Thoracic aorta (tissue), 2 donors: ENCODE data around the gene TSPAN4. TPM values are rescaled to one million over a fixed set of nuclear protein-coding genes. Genes with fewer than 3 reads are reported as not detected.

Experiments used
- ATAC-seq: fragments of 150-250 bp; one replicate; pipeline ENCODE4 v1.8.0; 2017; ENCODE audit warnings: low read depth; ENCODE audit not compliant: insufficient number of reproducible peaks, low FRiP score
- DNase-seq: peaks from one replicate; pipeline ENCODE4 v3.0.0-alpha.2; 2020; ENCODE audit warnings: low spot score
- H3K27ac ChIP-seq, 2 donors: fragments of 200-600 bp; sonication (generic); 1 replicate in 1 of 2; 2 replicates in 1 of 2; pipeline ENCODE4 v1.5.1; 2016; ENCODE audit warnings: mild to moderate bottlenecking in 2 of 2, moderate library complexity in 2 of 2
- H3K27me3 ChIP-seq: fragments of 200-600 bp; sonication (generic); replicated peaks from 2 replicates; pipeline ENCODE4 v1.6.0; 2016; ENCODE audit warnings: mild to moderate bottlenecking; ENCODE audit not compliant: insufficient read depth
- H3K36me3 ChIP-seq: fragments of 200-600 bp; sonication (generic); one replicate; pipeline ENCODE4 v1.5.1; 2016
- H3K4me1 ChIP-seq, 2 donors: fragments of 200-600 bp; sonication (generic); 1 replicate in 1 of 2; 2 replicates in 1 of 2; pipeline versions ENCODE4 v1.5.1 to v1.6.0; 2016; ENCODE audit warnings: low read depth in 2 of 2, mild to moderate bottlenecking in 1 of 2; ENCODE audit not compliant: control insufficient read depth in 1 of 2
- H3K4me3 ChIP-seq: fragments of 200-600 bp; sonication (generic); 2 replicates; pipeline ENCODE4 v1.5.1; 2016; ENCODE audit warnings: mild to moderate bottlenecking
- H3K9me3 ChIP-seq: fragments of 200-600 bp; sonication (generic); 2 replicates; pipeline ENCODE4 v1.5.1; 2016
- CTCF ChIP-seq: fragments of 200-600 bp; sonication (generic); IDR thresholded peaks from one replicate; pipeline ENCODE4 v1.5.1; 2019; ENCODE audit warnings: antibody characterized with exemption
- total RNA-seq, 2 donors: library from RNA; depleted of rRNA; stranded (reverse); fragments of >200 nt; gene quantifications; one replicate each; pipeline versions ENCODE4 v1.1.0 to v1.2.3, GENCODE V29; 2016

Gene TSPAN4
- total RNA-seq, 2 donors from 2014 or later = 55.5 to 107 TPM

GRCh38 chr11:873706-874105, 31.1 kb downstream of the TSPAN4 start:
- H3K36me3 ChIP-seq = no peaks in the 10 kb centered on the region
- TF ChIP-seq CTCF = no peak
- DNase-seq = no peak
- no peak for ATAC-seq
- no peaks in the 10 kb centered on the region for H3K27me3 ChIP-seq
- no peak overlapping the region for H3K27ac ChIP-seq
- no peaks in the 10 kb centered on the region for H3K9me3 ChIP-seq
- H3K4me3 ChIP-seq = no peak overlapping the region
- no peaks in the 10 kb centered on the region for H3K4me1 ChIP-seq

- no peaks in the 10 kb centered on the region for H3K4me1 ChIP-seq
- no peaks in the 10 kb centered on the region for H3K9me3 ChIP-seq
- H3K27me3 ChIP-seq = no peaks in the 10 kb centered on the region
- DNase-seq (no peak), ATAC-seq (no peak)
- no peaks in the 10 kb centered on the region for H3K36me3 ChIP-seq
- H3K4me3 ChIP-seq = no peak overlapping the region
- TF ChIP-seq CTCF = no peak
- H3K27ac ChIP-seq = no peak overlapping the region
Observed at GRCh38 chr11:875203-875602, 32.6 kb downstream of the TSPAN4 start.

- no peaks in the 10 kb centered on the region for H3K27me3 ChIP-seq
- no peaks in the 10 kb centered on the region for H3K9me3 ChIP-seq
- H3K4me1 ChIP-seq = no peaks in the 10 kb centered on the region
- no peak for TF ChIP-seq CTCF
- ATAC-seq (no peak), DNase-seq (no peak)
- H3K4me3 ChIP-seq = no peak overlapping the region
- no peaks in the 10 kb centered on the region for H3K36me3 ChIP-seq
- no peak overlapping the region for H3K27ac ChIP-seq
Observed at GRCh38 chr11:875769-876301, 33.2 kb downstream of the TSPAN4 start.

GRCh38 chr11:876545-876944, 33.9 kb downstream of the TSPAN4 start:
- ATAC-seq = no peak
- DNase-seq = no peak
- Histone ChIP-seq H3K4me1 (no peaks in the 10 kb centered on the region), H3K9me3 (no peaks in the 10 kb centered on the region), H3K36me3 (no peaks in the 10 kb centered on the region), H3K4me3 (no peak overlapping the region), H3K27ac (no peak overlapping the region), H3K27me3 (no peaks in the 10 kb centered on the region)
- no peak for TF ChIP-seq CTCF

- ATAC-seq = no peak
- Histone ChIP-seq H3K9me3 (no peaks in the 10 kb centered on the region), H3K36me3 (no peaks in the 10 kb centered on the region), H3K4me3 (no peak overlapping the region), H3K4me1 (no peaks in the 10 kb centered on the region), H3K27me3 (no peaks in the 10 kb centered on the region), H3K27ac (no peak overlapping the region)
- TF ChIP-seq CTCF = no peak
- no peak for DNase-seq
Observed at GRCh38 chr11:877565-877964, 34.9 kb downstream of the TSPAN4 start.
